ENCODE results near the gene TBC1D16.

TBC1D16 gene

DNA sequence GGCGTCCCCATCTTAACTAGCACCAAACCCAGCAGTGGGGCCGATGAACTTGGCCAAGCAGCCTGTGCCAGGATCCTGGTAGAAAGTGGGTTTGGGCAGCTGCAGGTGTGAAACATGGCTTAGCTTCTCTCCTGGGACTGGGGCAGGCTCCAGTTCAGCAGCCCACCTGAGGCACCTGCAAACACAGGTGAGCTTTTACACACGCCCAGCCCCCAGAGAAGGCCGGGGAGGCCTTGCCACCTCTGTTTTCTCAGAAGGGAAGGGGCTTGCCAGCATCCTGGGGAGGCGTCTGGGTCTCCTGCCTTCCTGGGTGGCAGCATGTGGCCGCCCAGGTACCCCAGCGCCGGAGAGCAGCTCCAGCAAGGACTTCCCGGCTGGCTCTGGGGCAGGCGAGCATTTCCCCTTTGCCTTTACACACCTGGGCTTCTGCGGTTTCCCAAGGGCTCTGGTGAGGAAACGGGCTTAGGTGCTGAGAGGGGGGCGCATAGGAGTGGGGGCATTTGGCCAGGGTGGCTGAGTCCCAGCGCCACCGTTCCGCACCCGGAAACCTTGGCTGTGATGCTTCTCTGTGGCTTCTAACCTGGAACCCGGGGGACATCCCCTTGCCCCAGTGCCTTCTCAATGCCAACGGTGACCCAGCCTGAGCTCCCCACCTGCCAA lies 114.8 kb downstream of the TBC1D16 start:
- TF ChIP-seq CTCF (conservative IDR thresholded peaks at IDR 0.05) (no peak), ZFX (IDR thresholded peaks at IDR 0.05) (no peak)
- H3K27ac ChIP-seq, result no peak overlapping the region; the same call in 1 of the 2 replicates

GRCh38 chr17:79919862-79920720 lies 115.6 kb downstream of the TBC1D16 start:
- peak overlapping the region; percentile 86 for H3K27ac ChIP-seq
- TF ChIP-seq ZFX (IDR thresholded peaks at IDR 0.05) (no peak), CTCF (conservative IDR thresholded peaks at IDR 0.05) (no peak)

GRCh38 chr17:79919164-79919585 lies 116.5 kb downstream of the TBC1D16 start:
- H3K27ac ChIP-seq, result peak overlapping the region; percentile 86
- TF ChIP-seq ZFX (IDR thresholded peaks at IDR 0.05) (no peak), CTCF (conservative IDR thresholded peaks at IDR 0.05) (no peak)

- peak overlapping the region; percentile 86 for H3K27ac ChIP-seq
Measured at GRCh38 chr17:79918581-79919163, 117.0 kb downstream of the TBC1D16 start.

DNA sequence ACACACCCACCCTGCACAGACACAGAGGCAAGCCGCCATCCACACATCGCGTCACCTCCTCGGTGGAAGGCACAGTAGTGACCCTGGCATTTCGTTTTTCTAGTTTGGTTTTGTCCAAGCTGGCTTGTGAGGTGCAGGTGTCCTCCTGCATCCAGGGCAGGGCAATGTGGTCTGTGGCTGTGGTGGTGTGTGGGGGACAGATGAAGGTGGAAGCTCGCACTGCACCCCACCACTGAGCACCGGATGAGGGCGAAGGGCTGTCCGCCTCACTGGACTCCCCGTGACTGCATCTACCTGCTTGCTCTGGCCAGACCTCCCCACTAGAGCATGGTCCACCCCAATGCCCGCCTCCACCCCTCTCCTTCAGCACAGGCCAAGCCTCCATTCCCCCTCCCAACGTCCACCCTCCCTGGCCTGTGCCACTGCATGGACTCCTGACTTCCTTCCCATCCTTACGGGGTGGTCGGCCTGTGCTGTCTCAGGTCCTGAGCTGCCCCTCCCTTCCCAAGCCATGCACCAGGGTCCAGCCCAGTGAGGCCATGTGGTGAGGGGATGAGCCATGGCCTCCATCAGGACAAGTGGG lies 117.7 kb downstream of the TBC1D16 start:
- TF ChIP-seq CTCF (conservative IDR thresholded peaks at IDR 0.05) (no peak), ZFX (IDR thresholded peaks at IDR 0.05) (no peak)
- H3K27ac ChIP-seq, result peak overlapping the region; percentile 86

More at GRCh38 chr17:79918581-79919163, 117.0 kb downstream of the TBC1D16 start:
- no peak for TF ChIP-seq ZFX (IDR thresholded peaks at IDR 0.05)
- TF ChIP-seq CTCF (conservative IDR thresholded peaks at IDR 0.05), result no peak

DNA sequence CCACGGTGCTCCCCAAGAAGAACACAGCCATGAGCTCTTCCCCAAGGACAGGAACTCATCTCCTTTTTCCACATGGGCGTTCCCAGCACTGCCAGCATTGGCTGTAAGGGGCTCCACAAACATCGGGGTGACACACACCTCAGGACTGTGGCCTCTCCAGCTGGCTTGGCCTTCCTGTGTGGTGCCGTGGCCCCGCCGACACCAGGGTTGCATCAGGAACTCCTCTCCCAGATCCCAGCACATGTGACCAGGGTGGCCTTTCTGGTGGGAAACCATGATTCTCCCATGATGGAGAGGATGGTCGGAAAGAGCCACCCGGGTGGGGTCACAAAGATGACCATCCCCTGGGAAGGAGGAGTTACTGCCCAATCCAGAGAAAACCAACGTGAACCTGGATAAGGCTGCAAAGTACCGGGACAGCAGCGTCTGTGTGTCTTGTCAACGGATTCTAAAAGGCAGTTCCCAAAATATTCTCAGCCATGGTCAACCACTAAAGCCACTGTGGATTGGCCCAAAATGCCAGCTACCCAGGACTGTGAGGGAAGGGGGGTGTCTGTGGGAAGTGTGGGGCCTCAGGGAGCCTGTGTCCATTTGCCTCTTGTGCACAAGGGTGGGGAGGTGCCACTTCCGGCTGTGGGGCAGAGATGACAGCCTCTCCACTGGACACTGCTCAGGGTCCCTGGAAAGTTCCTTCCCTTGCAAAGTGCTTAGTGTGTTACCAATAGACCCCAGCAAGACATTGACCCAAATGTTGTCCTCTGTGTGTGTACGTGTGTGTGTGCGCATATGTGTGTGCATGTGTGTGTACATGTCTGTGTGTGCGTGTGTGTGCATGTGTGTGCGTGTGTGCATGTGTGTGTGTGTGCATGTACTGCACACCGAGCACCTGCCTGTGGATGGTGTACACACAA lies 118.4 kb downstream of the TBC1D16 start:
- H3K27ac ChIP-seq, result no peak overlapping the region
- TF ChIP-seq ZFX (IDR thresholded peaks at IDR 0.05), result no peak
- no peak for TF ChIP-seq CTCF (conservative IDR thresholded peaks at IDR 0.05)

All from C4-2B (cell line).